Measurements from ENCODE around the gene NEMP2.

Gene NEMP2

GRCh38 chr2:190570871-190571270 lies 36.3 kb upstream of the NEMP2 start:
- no peaks in the 10 kb centered on the region; the same call in 1 of the 2 replicates for H3K36me3 ChIP-seq (ENCODE audit: control insufficient read depth, low read length)
- no peaks in the 10 kb centered on the region for H4K20me1 ChIP-seq (ENCODE audit: control insufficient read depth, insufficient read depth, low read depth, low read length)
- no peaks in the 10 kb centered on the region for H3K9me2 ChIP-seq (replicated peaks; ENCODE audit: control insufficient read depth, low read length)
- TF ChIP-seq, protein P1, sequence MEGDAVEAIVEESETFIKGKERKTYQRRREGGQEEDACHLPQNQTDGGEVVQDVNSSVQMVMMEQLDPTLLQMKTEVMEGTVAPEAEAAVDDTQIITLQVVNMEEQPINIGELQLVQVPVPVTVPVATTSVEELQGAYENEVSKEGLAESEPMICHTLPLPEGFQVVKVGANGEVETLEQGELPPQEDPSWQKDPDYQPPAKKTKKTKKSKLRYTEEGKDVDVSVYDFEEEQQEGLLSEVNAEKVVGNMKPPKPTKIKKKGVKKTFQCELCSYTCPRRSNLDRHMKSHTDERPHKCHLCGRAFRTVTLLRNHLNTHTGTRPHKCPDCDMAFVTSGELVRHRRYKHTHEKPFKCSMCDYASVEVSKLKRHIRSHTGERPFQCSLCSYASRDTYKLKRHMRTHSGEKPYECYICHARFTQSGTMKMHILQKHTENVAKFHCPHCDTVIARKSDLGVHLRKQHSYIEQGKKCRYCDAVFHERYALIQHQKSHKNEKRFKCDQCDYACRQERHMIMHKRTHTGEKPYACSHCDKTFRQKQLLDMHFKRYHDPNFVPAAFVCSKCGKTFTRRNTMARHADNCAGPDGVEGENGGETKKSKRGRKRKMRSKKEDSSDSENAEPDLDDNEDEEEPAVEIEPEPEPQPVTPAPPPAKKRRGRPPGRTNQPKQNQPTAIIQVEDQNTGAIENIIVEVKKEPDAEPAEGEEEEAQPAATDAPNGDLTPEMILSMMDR (IDR thresholded peaks at IDR 0.05; ENCODE audit: low read depth, low read length, poor library complexity, severe bottlenecking), result no peak
- TF ChIP-seq EZH2phosphoT487 (IDR thresholded peaks at IDR 0.05; ENCODE audit: borderline replicate concordance, low read length), result no peak
- H3K79me2 ChIP-seq (ENCODE audit: control insufficient read depth, low read length), result no peaks in the 10 kb centered on the region
- H3K27me3 ChIP-seq (ENCODE audit: control insufficient read depth, low read length), result no peaks in the 10 kb centered on the region
- H3K4me2 ChIP-seq (ENCODE audit: low read length), result no peak overlapping the region
- peaks cover 4% of the 10 kb centered on the region; the same call in 1 of the 2 replicates for H3K9me3 ChIP-seq (ENCODE audit: control insufficient read depth, insufficient read depth, low read length)
- H3F3A ChIP-seq (ENCODE audit: control insufficient read depth, insufficient read depth), result no peaks in the 10 kb centered on the region
- no peak overlapping the region for H3K4me3 ChIP-seq (ENCODE audit: low read length)
- no peaks in the 10 kb centered on the region for H3K4me1 ChIP-seq (ENCODE audit: control insufficient read depth, low read length)
- no peak overlapping the region for H3K27ac ChIP-seq (ENCODE audit: low read depth, low read length)

DNA sequence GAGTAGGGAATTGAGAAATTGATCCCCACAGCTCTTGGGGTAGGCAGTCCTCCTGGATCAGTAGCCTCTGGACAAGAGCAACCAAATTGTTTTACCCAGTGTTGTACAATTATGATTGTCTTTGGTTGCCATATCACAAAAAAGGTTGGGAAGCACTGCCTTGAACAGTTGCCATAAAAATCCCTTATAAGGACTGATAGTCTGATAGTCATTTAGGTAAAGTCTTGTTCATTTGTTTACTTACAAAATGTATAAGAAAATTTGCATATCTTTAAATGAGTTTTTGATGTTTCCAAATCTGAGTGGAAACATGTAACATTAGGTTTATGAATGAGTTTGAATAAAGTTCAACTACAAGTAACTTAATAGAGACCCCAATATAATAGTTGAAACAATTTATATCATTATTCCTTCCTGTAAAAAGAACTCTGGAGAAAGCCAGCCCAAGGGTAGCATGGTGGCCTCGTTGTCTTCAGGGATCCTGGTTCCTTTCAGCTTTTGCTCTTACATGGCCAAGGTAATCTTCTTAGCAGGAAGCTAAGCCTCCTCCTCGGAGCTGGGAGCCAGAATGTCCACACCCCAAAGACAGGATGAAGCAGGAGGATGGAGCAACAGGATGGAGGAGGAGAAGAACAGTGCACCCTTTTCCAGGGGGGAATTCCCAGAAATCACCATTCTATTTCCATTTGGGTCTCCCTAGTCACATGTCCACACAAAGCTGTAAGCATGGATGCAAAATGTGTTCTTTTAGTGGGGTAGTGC lies 35.7 kb upstream of the NEMP2 start:
- H3K27ac ChIP-seq (ENCODE audit: low read depth, low read length), result no peak overlapping the region
- TF ChIP-seq, protein P1 (IDR thresholded peaks at IDR 0.05; ENCODE audit: low read depth, low read length, poor library complexity, severe bottlenecking), result no peak
- no peak for TF ChIP-seq EZH2phosphoT487 (IDR thresholded peaks at IDR 0.05; ENCODE audit: borderline replicate concordance, low read length)
- H3K27me3 ChIP-seq (ENCODE audit: control insufficient read depth, low read length), result no peaks in the 10 kb centered on the region
- H4K20me1 ChIP-seq (ENCODE audit: control insufficient read depth, insufficient read depth, low read depth, low read length), result no peaks in the 10 kb centered on the region
- no peaks in the 10 kb centered on the region for H3K9me2 ChIP-seq (replicated peaks; ENCODE audit: control insufficient read depth, low read length)
- no peaks in the 10 kb centered on the region; the same call in 1 of the 2 replicates for H3K36me3 ChIP-seq (ENCODE audit: control insufficient read depth, low read length)
- H3K4me3 ChIP-seq (ENCODE audit: low read length), result no peak overlapping the region
- no peaks in the 10 kb centered on the region for H3K79me2 ChIP-seq (ENCODE audit: control insufficient read depth, low read length)
- H3F3A ChIP-seq (ENCODE audit: control insufficient read depth, insufficient read depth), result no peaks in the 10 kb centered on the region
- H3K4me2 ChIP-seq (ENCODE audit: low read length), result no peak overlapping the region
- H3K9me3 ChIP-seq (ENCODE audit: control insufficient read depth, insufficient read depth, low read length), result peaks cover 4% of the 10 kb centered on the region; the same call in 1 of the 2 replicates
- H3K4me1 ChIP-seq (ENCODE audit: control insufficient read depth, low read length), result no peaks in the 10 kb centered on the region

DNA sequence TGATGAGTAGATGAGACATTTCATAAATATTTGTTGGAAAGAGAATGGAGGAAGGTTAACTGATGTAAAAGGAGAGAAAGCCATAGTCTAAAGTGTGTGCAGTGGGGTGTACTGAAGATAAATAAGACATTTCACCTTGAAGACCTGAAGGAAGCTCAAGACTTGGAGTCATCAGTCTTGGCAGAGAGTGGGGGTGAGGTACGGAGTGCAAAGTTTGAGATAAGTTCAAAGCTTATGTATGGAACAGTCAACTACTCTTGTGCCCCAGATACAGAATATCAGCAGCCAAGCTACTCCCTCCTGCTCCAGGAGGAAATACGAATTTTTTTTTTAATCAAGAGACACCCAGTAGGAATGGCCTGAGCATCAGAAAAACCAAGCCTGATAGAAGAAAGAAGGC lies 30.3 kb upstream of the NEMP2 start:
- Histone ChIP-seq H3K4me3 (ENCODE audit: low read length) (no peak overlapping the region), H3K27me3 (ENCODE audit: control insufficient read depth, low read length) (no peaks in the 10 kb centered on the region), H4K20me1 (ENCODE audit: control insufficient read depth, insufficient read depth, low read depth, low read length) (no peaks in the 10 kb centered on the region), H3K79me2 (ENCODE audit: control insufficient read depth, low read length) (no peaks in the 10 kb centered on the region), H3F3A (ENCODE audit: control insufficient read depth, insufficient read depth) (no peaks in the 10 kb centered on the region), H3K36me3 (ENCODE audit: control insufficient read depth, low read length) (no peaks in the 10 kb centered on the region; the same call in 1 of the 2 replicates), H3K4me2 (ENCODE audit: low read length) (no peak overlapping the region), H3K9me2 (replicated peaks; ENCODE audit: control insufficient read depth, low read length) (no peaks in the 10 kb centered on the region), H3K27ac (ENCODE audit: low read depth, low read length) (no peak overlapping the region), H3K4me1 (ENCODE audit: control insufficient read depth, low read length) (no peaks in the 10 kb centered on the region), H3K9me3 (ENCODE audit: control insufficient read depth, insufficient read depth, low read length) (peaks cover 4% of the 10 kb centered on the region; the same call in 1 of the 2 replicates)
- TF ChIP-seq EZH2phosphoT487 (IDR thresholded peaks at IDR 0.05; ENCODE audit: borderline replicate concordance, low read length), result no peak
- TF ChIP-seq, protein P1 (IDR thresholded peaks at IDR 0.05; ENCODE audit: low read depth, low read length, poor library complexity, severe bottlenecking), result no peak

All from DOHH2 (cell line).